Esophagus squamous epithelium (tissue), 5 donors: ENCODE measurements around the gene CCDC174. TPM values are rescaled to one million over a fixed set of nuclear protein-coding genes. Genes with fewer than 3 reads are reported as not detected.

Experiments
- DNase-seq: peaks from one replicate; lab custom pipeline; 2025; lab: John Stamatoyannopoulos, UW
- H3K27ac ChIP-seq, 4 donors: fragments of 200-600 bp; sonication (generic); one replicate each; pipeline ENCODE4 v1.5.1; 2016 to 2019; ENCODE audit warnings: mild to moderate bottlenecking in 1 of 4
- H3K27me3 ChIP-seq, 4 donors: fragments of 200-600 bp; sonication (generic); 1 replicate in 3 of 4; 2 replicates in 1 of 4; pipeline versions ENCODE4 v1.5.1 to v1.6.0; 2017 to 2021; ENCODE audit warnings: antibody characterized with exemption in 1 of 4
- H3K36me3 ChIP-seq, 3 donors: fragments of 200-600 bp; sonication (generic); one replicate each; pipeline ENCODE4 v1.5.1; 2016 to 2019
- H3K4me1 ChIP-seq, 3 donors: fragments of 200-600 bp; sonication (generic); one replicate each; pipeline ENCODE4 v1.5.1; 2017 to 2019
- H3K4me3 ChIP-seq, 4 donors: fragments of 200-600 bp; sonication (generic); 1 replicate in 3 of 4; 2 replicates in 1 of 4; pipeline ENCODE4 v1.5.1; 2016 to 2019; ENCODE audit warnings: mild to moderate bottlenecking in 2 of 4, moderate library complexity in 1 of 4
- H3K9me3 ChIP-seq, 3 donors: fragments of 200-600 bp; sonication (generic); one replicate each; pipeline ENCODE4 v1.5.1; 2016 to 2019
- POLR2A ChIP-seq, 4 donors: fragments of 450-650 bp; IDR thresholded peaks; one replicate each; pipeline ENCODE4 v1.6.1; 2017; ENCODE audit warnings: antibody characterized with exemption in 4 of 4, mild to moderate bottlenecking in 4 of 4, moderate library complexity in 3 of 4
- WGBS, 2 donors: methylation state at CpG; one replicate each; pipeline ENCODE4 v1.1.5; 2018; 5-methylcytosine and 5-hydroxymethylcytosine counted together
- intact Hi-C: fragments of 100-400 bp; cut with DNase I; formaldehyde crosslinking; loops from one replicate; pipeline ENCODE4 v1.15.0; 2022
- total RNA-seq, 4 donors: library from RNA; depleted of rRNA; stranded (reverse); fragments of >200 nt; gene quantifications; one replicate each; pipeline ENCODE4 v1.1.0, GENCODE V29; 2016
- TF ChIP-seq, protein P1 (sequence below), 6 experiments: fragments of 450-650 bp in 4 of 6; fragments of 200-600 bp in 2 of 6; sonication (generic) in 2 of 6; IDR thresholded peaks; one replicate each; pipeline ENCODE4 v1.5.1; 2016 to 2019; ENCODE audit warnings: antibody characterized with exemption in 6 of 6, mild to moderate bottlenecking in 4 of 6, moderate library complexity in 4 of 6
- donor health status: DM: yes; HTN: yes; CAD: no.

Gene CCDC174
- total RNA-seq, 4 donors from 2014 or later: 9.5 to 17.2 (median 12.1) TPM

DNA sequence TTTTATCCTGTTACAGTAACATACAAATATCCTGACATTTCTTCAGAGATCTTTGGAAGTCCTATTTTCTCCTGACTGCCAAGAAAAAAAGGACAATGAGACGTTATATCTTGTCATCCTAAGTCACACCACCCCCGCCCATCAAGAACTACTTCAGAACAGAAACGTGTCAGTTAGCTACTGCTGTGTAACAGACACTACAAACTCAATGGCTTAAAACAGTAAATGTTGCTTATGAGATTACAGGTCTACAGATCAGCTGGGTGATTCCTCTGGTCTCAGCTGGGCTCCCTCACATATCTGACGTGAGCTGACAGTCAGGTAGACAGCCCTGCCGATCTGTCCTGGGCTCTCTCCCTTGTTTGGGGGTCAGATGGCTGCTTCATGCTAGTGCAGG lies 20.5 kb upstream of the CCDC174 start:
- DNase-seq: no peak
- Histone ChIP-seq H3K9me3 (peaks cover 0 to 4% (median 0%) of the 10 kb centered on the region in 3 donors), H3K27ac (no peak overlapping the region), H3K27me3 (peaks cover 0 to 47% (median 0%) of the 10 kb centered on the region in 4 donors), H3K4me1 (no peaks in the 10 kb centered on the region), H3K36me3 (no peaks in the 10 kb centered on the region), H3K4me3 (no peak overlapping the region)
- TF ChIP-seq, protein P1, sequence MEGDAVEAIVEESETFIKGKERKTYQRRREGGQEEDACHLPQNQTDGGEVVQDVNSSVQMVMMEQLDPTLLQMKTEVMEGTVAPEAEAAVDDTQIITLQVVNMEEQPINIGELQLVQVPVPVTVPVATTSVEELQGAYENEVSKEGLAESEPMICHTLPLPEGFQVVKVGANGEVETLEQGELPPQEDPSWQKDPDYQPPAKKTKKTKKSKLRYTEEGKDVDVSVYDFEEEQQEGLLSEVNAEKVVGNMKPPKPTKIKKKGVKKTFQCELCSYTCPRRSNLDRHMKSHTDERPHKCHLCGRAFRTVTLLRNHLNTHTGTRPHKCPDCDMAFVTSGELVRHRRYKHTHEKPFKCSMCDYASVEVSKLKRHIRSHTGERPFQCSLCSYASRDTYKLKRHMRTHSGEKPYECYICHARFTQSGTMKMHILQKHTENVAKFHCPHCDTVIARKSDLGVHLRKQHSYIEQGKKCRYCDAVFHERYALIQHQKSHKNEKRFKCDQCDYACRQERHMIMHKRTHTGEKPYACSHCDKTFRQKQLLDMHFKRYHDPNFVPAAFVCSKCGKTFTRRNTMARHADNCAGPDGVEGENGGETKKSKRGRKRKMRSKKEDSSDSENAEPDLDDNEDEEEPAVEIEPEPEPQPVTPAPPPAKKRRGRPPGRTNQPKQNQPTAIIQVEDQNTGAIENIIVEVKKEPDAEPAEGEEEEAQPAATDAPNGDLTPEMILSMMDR (IDR thresholded peaks at IDR 0.05): no peak
- no peak for TF ChIP-seq POLR2A (IDR thresholded peaks at IDR 0.05)
- intact Hi-C loops: no loop called here
- 58 to 67% methylated on average over 5 of the region's 5 CpGs for WGBS, 2 donors

DNA sequence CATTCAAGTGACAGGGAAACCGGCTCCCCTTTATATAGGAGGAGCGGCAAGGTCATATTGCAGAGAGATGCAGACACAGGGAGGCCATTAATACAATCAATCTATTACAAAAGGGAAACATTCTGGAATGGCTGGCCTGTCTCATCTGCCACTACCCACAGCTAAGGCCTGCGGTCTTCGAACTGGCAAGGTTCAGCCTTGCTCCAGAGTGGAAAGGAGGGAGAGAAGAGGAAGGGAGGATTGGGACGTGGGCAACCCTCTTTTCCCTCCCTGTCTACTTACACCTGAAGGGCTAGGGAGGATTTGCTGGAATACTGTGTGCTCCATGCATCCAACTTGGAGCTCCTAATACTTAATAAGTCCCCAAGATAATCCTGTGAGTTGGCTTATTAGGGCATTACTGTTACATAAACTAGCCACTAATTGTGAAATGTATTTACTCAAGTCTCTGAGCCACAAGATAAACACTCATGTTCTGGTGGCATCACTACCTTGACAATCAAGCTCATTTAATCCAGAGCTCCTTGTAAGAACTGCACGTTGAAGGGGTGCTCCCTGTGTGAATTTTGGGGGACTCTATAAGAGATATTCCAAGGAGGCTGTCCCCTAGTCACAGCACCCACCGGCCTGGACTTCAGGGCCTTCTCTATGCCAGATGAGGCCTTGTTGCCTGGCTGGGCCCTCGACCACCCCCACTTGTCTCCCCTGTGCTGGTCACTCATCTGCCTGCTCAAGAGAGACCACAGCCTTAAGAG lies 19.7 kb upstream of the CCDC174 start:
- WGBS, 2 donors: 69 to 78% methylated on average over 7 of the region's 8 CpGs
- H3K4me3 ChIP-seq: no peak overlapping the region
- DNase-seq: no peak
- H3K27me3 ChIP-seq: peaks cover 0 to 52% (median 0%) of the 10 kb centered on the region in 4 donors
- H3K27ac ChIP-seq: no peak overlapping the region
- no peak for TF ChIP-seq POLR2A (IDR thresholded peaks at IDR 0.05)
- TF ChIP-seq, protein P1 (IDR thresholded peaks at IDR 0.05): no peak
- H3K4me1 ChIP-seq: no peaks in the 10 kb centered on the region
- intact Hi-C loops: no loop called here
- peaks cover 0 to 4% (median 0%) of the 10 kb centered on the region in 3 donors for H3K9me3 ChIP-seq
- H3K36me3 ChIP-seq: no peaks in the 10 kb centered on the region

DNA sequence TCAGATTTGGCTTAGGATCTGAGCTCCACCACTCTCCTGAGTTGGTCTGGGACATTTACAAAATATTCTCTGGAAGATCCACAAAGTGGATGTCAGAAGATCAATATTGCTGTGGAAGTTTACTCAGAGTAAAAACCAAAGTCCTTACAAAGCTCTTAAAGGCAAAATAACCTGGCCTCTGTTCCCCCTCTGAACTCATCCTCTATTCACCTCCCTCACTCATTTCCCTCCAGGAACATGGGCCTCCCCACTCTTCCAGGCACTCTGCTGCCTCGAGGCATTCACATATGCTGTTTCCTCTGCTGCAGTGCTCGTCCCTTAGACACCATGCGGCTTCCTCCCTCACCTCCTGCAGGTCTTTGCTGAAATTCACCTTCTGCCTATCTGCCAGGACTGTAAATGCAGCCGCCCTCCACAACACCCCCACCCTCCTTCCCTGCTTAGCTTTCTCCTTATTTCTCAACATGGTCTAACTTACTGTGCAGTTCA lies 19.1 kb upstream of the CCDC174 start:
- peaks cover 0 to 52% (median 0%) of the 10 kb centered on the region in 4 donors for H3K27me3 ChIP-seq
- no peak overlapping the region for H3K4me3 ChIP-seq
- DNase-seq: no peak
- intact Hi-C loops: no loop called here
- H3K27ac ChIP-seq: no peak overlapping the region
- WGBS, 2 donors: 45 to 48% methylated on average over 4 of the region's 4 CpGs
- peaks cover 0 to 4% (median 0%) of the 10 kb centered on the region in 3 donors for H3K9me3 ChIP-seq
- H3K36me3 ChIP-seq: no peaks in the 10 kb centered on the region
- H3K4me1 ChIP-seq: no peaks in the 10 kb centered on the region
- TF ChIP-seq, protein P1 (IDR thresholded peaks at IDR 0.05): no peak
- TF ChIP-seq POLR2A (IDR thresholded peaks at IDR 0.05): no peak

DNA sequence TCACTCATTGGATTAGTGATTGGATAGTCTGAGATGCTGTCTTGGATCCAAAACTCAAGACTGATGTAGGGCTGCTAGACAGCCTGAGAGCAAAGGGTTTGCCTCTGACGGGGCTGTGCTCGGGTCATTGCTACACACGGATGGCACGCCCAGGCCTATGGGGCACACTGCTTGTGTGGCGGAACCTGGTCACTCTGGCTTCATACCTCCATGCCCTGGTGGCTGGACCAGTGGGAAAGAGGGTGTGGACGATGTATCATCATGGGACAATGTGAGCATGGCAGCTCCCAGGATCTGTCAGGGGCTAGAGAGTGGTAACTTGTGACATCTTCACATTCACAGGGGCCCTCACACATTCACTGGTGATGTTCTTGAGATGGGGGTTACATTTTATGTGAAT lies 18.1 kb upstream of the CCDC174 start:
- 72% methylated on average over 4 of the region's 6 CpGs; no CpG with 5 or more reads in 1 of the 2 donors for WGBS, 2 donors
- intact Hi-C loops: no loop called here

More for the DNA sequence above, 18.1 kb upstream of the CCDC174 start:
- H3K27ac ChIP-seq: no peak overlapping the region
- no peaks in the 10 kb centered on the region for H3K4me1 ChIP-seq
- H3K27me3 ChIP-seq: peaks cover 0 to 54% (median 0%) of the 10 kb centered on the region in 4 donors
- no peak for DNase-seq
- peaks cover 0 to 3% (median 0%) of the 10 kb centered on the region in 3 donors for H3K9me3 ChIP-seq
- TF ChIP-seq POLR2A (IDR thresholded peaks at IDR 0.05): no peak
- TF ChIP-seq, protein P1 (IDR thresholded peaks at IDR 0.05): no peak
- H3K4me3 ChIP-seq: no peak overlapping the region
- no peaks in the 10 kb centered on the region for H3K36me3 ChIP-seq
